ENCODE results near the gene IVD.

Gene IVD

DNA sequence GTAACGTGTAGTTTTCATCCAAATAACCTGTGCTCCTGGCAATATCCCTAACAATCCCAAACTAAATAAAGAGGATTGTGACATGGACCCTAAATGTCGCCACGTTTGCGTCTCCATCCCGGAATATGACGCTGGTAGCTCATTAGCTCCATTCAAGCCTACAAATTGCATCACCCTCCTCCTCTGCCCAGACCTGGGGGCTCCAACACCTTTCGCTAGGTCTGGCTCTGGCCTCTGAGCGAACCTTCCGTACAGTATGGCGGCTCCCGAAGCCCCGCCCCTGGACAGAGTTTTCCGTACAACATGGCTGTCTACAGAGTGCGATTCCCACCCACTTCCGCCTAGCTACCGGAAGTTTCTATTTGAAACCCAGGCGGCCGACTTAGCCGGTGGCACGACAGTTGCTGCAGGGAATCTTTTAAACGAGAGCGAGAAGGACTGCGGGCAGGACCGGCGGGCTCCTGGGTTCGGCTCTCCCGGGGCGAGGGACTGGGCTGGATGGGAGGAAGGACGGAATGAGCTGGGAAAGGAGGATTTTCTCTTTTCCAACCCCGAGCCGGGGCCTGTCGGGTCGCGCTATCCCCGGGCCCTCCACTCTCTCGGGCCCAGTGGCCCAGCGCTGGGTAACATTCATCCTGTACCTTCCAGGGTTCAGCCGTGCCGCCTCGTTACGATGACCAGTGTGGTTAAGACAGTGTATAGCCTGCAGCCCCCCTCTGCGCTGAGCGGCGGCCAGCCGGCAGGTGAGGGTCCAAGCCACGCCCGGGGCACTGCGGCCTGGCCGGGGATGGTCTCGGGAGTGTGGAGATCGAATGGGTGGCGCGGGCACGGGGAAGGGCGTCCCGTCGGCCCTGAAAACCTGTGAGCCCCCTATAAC, 22.8 kb upstream of the IVD start, which contains the start of gene KNSTRN:
KNSTRN (plus strand) TSS at position 142 of the 877 bp plus-strand sequence; CDS start at position 257, 115 bp downstream.
- in situ Hi-C loops (cut with MboI; ENCODE audit: low sequenced_read_pairs, unreplicated experiment) = no loop called here
- no peak for TF ChIP-seq CTCF (IDR thresholded peaks at IDR 0.05; ENCODE audit: borderline replicate concordance, control extremely low read depth, extremely low read depth, insufficient read depth, missing control alignments)
- DNase-seq (ENCODE audit: low spot score) = peak; percentile 97

DNA sequence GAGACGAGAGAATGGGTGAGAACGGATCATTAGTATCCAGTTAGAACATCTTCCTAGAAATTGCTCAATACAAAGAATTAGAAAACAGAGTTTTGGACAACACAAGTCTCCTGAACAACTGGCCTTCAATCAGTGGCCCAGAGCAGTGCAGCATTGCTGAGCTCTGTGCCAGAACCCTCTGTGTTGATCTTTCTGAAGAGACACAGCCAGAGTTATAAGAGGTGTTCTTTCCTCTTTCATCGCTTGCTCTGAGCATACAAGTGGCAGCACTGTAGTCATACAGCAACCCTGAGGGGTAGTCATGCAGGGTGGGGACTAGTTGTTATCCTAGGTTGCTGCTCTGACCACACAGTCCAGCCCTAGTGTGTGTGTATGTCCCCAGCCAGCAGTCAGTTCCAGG, 19.1 kb upstream of the IVD start:
- no peak for DNase-seq (ENCODE audit: low spot score)
- no peak for TF ChIP-seq CTCF (IDR thresholded peaks at IDR 0.05; ENCODE audit: borderline replicate concordance, control extremely low read depth, extremely low read depth, insufficient read depth, missing control alignments)
- in situ Hi-C loops (cut with MboI; ENCODE audit: low sequenced_read_pairs, unreplicated experiment) = no loop called here

DNA sequence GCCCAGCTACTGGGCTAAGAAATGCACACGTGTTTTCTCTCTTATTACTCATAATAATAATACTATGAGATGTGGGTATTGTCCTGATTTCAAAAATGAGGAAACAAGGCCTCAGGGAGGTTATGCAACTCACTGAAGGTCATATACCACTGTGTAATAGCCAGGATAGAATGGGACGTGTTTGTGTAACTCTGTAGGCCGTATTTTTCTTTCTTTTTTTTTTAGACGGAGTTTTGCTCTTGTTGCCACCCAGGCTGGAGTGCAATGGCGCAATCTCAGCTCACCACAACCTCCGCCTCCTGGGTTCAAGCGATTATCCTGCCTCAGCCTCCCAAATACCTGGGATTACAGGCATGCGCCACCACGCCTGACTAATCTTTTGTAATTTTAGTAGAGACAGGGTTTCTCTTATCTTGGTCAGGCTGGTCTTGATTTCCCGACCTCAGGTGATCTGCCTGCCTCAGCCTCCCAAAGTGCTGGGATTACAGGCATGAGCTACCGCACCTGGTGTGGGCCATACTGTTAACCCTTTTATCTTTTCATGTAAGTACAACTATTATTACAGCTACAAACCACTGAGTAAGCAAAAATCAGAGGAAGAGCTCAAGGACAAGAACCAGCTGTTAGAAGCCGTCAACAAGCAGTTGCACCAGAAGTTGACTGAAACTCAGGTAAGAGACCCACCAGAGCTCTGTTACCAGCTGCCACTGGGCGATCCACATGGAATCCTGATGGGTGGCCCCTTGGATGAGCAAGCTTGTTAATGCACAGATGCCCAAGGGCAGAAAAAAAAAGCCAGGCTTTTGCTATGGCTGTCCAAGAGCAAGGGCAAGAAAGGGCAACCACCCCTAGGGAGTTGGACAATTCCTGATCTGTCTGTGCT, 16.4 kb upstream of the IVD start:
- no peak for TF ChIP-seq CTCF (IDR thresholded peaks at IDR 0.05; ENCODE audit: borderline replicate concordance, control extremely low read depth, extremely low read depth, insufficient read depth, missing control alignments)
- in situ Hi-C loops (cut with MboI; ENCODE audit: low sequenced_read_pairs, unreplicated experiment) = no loop called here
- no peak for DNase-seq (ENCODE audit: low spot score)

- no peak for TF ChIP-seq CTCF (IDR thresholded peaks at IDR 0.05; ENCODE audit: borderline replicate concordance, control extremely low read depth, extremely low read depth, insufficient read depth, missing control alignments)
- no peak for DNase-seq (ENCODE audit: low spot score)
- in situ Hi-C loops (cut with MboI; ENCODE audit: low sequenced_read_pairs, unreplicated experiment) = no loop called here
Observed at GRCh38 chr15:40389824-40390595, 15.6 kb upstream of the IVD start.

DNA sequence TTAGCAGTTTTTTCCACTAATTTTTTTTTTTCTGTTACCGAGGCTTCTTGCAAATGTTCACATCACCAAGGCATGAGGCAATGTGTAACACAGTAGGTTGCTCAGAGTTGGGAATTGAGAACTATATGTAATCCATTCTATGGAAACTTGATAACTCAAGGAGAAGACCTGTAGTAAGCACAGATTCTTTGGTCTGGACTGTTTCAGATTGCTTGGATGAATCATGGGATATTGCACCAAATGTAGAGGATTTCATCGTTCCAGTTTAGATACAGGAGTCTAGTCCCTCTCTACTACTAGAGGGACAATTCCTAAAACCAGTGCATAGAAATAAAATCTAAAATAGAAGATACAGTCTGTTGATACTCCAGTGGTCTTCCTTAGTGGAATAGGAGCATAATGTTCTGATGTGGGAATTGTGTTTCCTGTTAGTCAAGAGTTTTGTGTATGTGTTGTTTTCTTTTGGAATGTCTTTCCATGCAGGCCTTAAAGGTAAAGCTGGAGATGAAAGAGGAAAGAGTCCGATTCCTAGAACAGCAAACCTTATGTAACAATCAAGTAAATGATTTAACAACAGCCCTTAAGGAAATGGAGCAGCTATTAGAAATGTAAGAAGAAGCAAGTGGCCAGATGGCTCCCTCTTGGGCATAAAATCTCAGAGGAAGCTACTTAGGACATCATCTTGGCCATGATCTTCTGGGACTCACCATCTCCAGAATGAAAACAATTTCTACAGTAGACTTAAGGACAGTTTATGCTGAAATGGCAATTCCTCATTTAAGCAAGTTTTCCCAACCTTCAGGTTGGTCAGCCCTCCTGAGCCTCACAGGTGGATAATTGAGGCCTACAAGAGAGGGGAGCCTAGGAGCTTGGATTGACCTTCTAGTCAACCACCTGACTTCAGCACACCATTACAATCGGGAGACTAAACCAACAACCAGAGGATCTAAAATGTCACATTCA, 12.3 kb upstream of the IVD start:
- in situ Hi-C loops (cut with MboI; ENCODE audit: low sequenced_read_pairs, unreplicated experiment) = no loop called here
- no peak for DNase-seq (ENCODE audit: low spot score)
- no peak for TF ChIP-seq CTCF (IDR thresholded peaks at IDR 0.05; ENCODE audit: borderline replicate concordance, control extremely low read depth, extremely low read depth, insufficient read depth, missing control alignments)
